Tibial nerve (tissue), 4 donors: ENCODE measurements around the gene C1QTNF7. TPM values are rescaled to one million over a fixed set of nuclear protein-coding genes. Genes with fewer than 3 reads are reported as not detected.

Experiments
- DNase-seq, 2 donors: peaks; one replicate each; pipeline ENCODE4 v3.0.0-alpha.2; 2019; ENCODE audit warnings: low spot score in 2 of 2
- H3K27ac ChIP-seq, 4 donors: fragments of 200-600 bp; sonication (generic) in 3 of 4; one replicate each; pipeline ENCODE4 v1.5.1; 2017 to 2019; ENCODE audit warnings: mild to moderate bottlenecking in 1 of 4
- H3K27me3 ChIP-seq, 2 donors: fragments of 200-600 bp; sonication (generic) in 1 of 2; one replicate each; pipeline versions ENCODE4 v1.5.1 to v1.6.0; 2017 to 2019
- H3K36me3 ChIP-seq, 3 donors: fragments of 200-600 bp; sonication (generic); one replicate each; pipeline ENCODE4 v1.5.1; 2018 to 2019
- H3K4me1 ChIP-seq, 4 donors: fragments of 200-600 bp; sonication (generic) in 3 of 4; one replicate each; pipeline ENCODE4 v1.5.1; 2017 to 2019
- H3K4me3 ChIP-seq, 4 donors: fragments of 200-600 bp; sonication (generic) in 3 of 4; one replicate each; pipeline ENCODE4 v1.5.1; 2017 to 2019; ENCODE audit warnings: mild to moderate bottlenecking in 1 of 4, moderate library complexity in 1 of 4
- H3K9me3 ChIP-seq, 4 donors: fragments of 200-600 bp; sonication (generic) in 3 of 4; one replicate each; pipeline ENCODE4 v1.5.1; 2017 to 2019
- CTCF ChIP-seq, 5 experiments: fragments of 200-600 bp in 3 of 5; fragments of 450-650 bp in 2 of 5; sonication (generic) in 3 of 5; IDR thresholded peaks; one replicate each; pipeline ENCODE4 v1.5.1; 2016 to 2019; ENCODE audit warnings: antibody characterized with exemption in 5 of 5, mild to moderate bottlenecking in 3 of 5, moderate library complexity in 2 of 5
- EP300 ChIP-seq, 2 donors: sonication (generic); formaldehyde crosslinking; IDR thresholded peaks; one replicate each; pipeline ENCODE4 v1.6.1; 2017; ENCODE audit warnings: antibody characterized with exemption in 2 of 2, mild to moderate bottlenecking in 1 of 2
- POLR2A ChIP-seq, 2 donors: fragments of 450-650 bp; IDR thresholded peaks; one replicate each; pipeline ENCODE4 v1.6.1; 2017; ENCODE audit warnings: antibody characterized with exemption in 2 of 2, mild to moderate bottlenecking in 2 of 2, moderate library complexity in 2 of 2
- WGBS, 2 donors: methylation state at CpG; one replicate each; pipeline ENCODE4 v1.1.5; 2018; 5-methylcytosine and 5-hydroxymethylcytosine counted together
- total RNA-seq, 4 donors: library from RNA; depleted of rRNA; stranded (reverse); fragments of >200 nt; gene quantifications; one replicate each; pipeline ENCODE4 v1.1.0, GENCODE V29; 2016

The C1QTNF7 gene
- total RNA-seq, 4 donors from 2014 or later: 5.7 to 11.0 (median 8.2) TPM

GRCh38 chr4:15434091-15434490 is 6.3 kb downstream of the C1QTNF7 start:
- H3K4me3 ChIP-seq: no peak overlapping the region
- WGBS, 2 donors: 73 to 93% methylated on average over 2 of the region's 2 CpGs
- peak overlapping the region in 1 of 4 donors; percentile 59 for H3K27ac ChIP-seq
- TF ChIP-seq POLR2A (IDR thresholded peaks at IDR 0.05): no peak
- peak; percentile 43 to 89 for TF ChIP-seq EP300 (IDR thresholded peaks at IDR 0.05)
- TF ChIP-seq CTCF (IDR thresholded peaks at IDR 0.05): no peak
- peaks cover 0 to 24% (median 3%) of the 10 kb centered on the region in 4 donors for H3K4me1 ChIP-seq
- H3K27me3 ChIP-seq: no peaks in the 10 kb centered on the region
- peak in 1 of 2 donors; percentile 65 for DNase-seq
- no peaks in the 10 kb centered on the region for H3K36me3 ChIP-seq
- H3K9me3 ChIP-seq: no peaks in the 10 kb centered on the region

- TF ChIP-seq CTCF (IDR thresholded peaks at IDR 0.05): no peak
- DNase-seq: no peak
- Histone ChIP-seq H3K9me3 (no peaks in the 10 kb centered on the region), H3K36me3 (no peaks in the 10 kb centered on the region), H3K4me3 (no peak overlapping the region), H3K27me3 (no peaks in the 10 kb centered on the region), H3K4me1 (peaks cover 0 to 22% (median 3%) of the 10 kb centered on the region in 4 donors), H3K27ac (no peak overlapping the region)
- WGBS, 2 donors: 84 to 98% methylated on average over 2 of the region's 2 CpGs
These were observed 6.8 kb downstream of the C1QTNF7 start for GRCh38 chr4:15434676-15435075.

- Histone ChIP-seq H3K4me3 (no peak overlapping the region), H3K27me3 (no peaks in the 10 kb centered on the region), H3K36me3 (no peaks in the 10 kb centered on the region), H3K9me3 (no peaks in the 10 kb centered on the region), H3K27ac (no peak overlapping the region), H3K4me1 (peaks cover 0 to 22% (median 3%) of the 10 kb centered on the region in 4 donors)
- no peak for TF ChIP-seq POLR2A (IDR thresholded peaks at IDR 0.05)
- TF ChIP-seq CTCF (IDR thresholded peaks at IDR 0.05): no peak
- TF ChIP-seq EP300 (IDR thresholded peaks at IDR 0.05): no peak
- 0% methylated on average over 2 of the region's 2 CpGs for WGBS, 2 donors
- DNase-seq: peak in 1 of 2 donors; percentile 42
These were observed 8.7 kb downstream of the C1QTNF7 start for GRCh38 chr4:15436513-15436912.

- no peak overlapping the region for H3K27ac ChIP-seq
- H3K9me3 ChIP-seq: peaks cover 0 to 5% (median 0%) of the 10 kb centered on the region in 4 donors
- H3K36me3 ChIP-seq: no peaks in the 10 kb centered on the region
- H3K4me1 ChIP-seq: peaks cover 0 to 16% (median 3%) of the 10 kb centered on the region in 4 donors
- DNase-seq: no peak
- no peaks in the 10 kb centered on the region for H3K27me3 ChIP-seq
- TF ChIP-seq POLR2A (IDR thresholded peaks at IDR 0.05): no peak
- TF ChIP-seq EP300 (IDR thresholded peaks at IDR 0.05): no peak
- TF ChIP-seq CTCF (IDR thresholded peaks at IDR 0.05): no peak
- no peak overlapping the region for H3K4me3 ChIP-seq
- WGBS, 2 donors: 46 to 78% methylated on average over 2 of the region's 2 CpGs
These were observed 11.2 kb downstream of the C1QTNF7 start for GRCh38 chr4:15438939-15439524.

- Histone ChIP-seq H3K4me1 (no peaks in the 10 kb centered on the region), H3K4me3 (no peak overlapping the region), H3K9me3 (peaks cover 0 to 5% (median 0%) of the 10 kb centered on the region in 4 donors), H3K27ac (no peak overlapping the region), H3K36me3 (no peaks in the 10 kb centered on the region), H3K27me3 (no peaks in the 10 kb centered on the region)
- 62 to 87% methylated on average over 2 of the region's 2 CpGs for WGBS, 2 donors
- DNase-seq: no peak
- TF ChIP-seq EP300 (IDR thresholded peaks at IDR 0.05) (no peak), CTCF (IDR thresholded peaks at IDR 0.05) (no peak), POLR2A (IDR thresholded peaks at IDR 0.05) (no peak)
These were observed 15.7 kb downstream of the C1QTNF7 start for GRCh38 chr4:15443371-15444160.
